Measurements from ENCODE around the gene INO80B. TPM values are rescaled to one million over a fixed set of nuclear protein-coding genes. Genes with fewer than 3 reads are reported as not detected.

Gene INO80B
- total RNA-seq, 1 donor from 2014 or later: 38.4 TPM

DNA sequence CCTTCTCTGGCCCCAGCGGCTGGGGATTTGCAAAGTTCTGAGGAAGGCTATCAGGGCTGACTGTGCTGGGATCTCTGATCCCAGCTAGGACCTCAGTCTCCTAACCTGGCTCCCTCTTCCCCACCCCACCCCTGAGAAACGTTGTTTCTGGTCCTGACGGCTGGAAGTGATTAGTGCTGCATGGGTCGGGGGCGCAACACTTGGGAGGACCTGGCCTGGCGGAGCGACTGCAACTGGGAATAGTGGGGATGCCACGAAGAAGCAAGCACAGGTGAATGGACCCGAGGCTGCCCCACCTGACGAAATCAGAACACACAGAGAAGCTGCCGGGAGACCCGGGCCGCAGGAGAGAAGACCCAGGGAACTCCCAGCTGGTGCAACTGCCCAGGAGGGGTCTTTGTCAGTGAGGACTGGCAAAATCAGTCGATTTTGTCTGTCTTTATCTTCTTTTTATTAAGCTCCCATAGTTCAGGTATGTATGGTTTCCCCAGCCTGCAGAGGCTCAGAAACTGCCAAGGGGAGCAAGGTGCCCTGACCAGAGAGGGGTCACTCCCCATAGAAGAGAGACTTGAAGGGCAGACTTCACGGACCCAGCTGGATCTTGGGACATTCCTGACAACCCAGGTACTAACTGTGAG is 45.2 kb downstream of the INO80B start:
- peak; percentile 22 for DNase-seq
- Histone ChIP-seq H3K4me3 (no peak overlapping the region), H3K27ac (no peak overlapping the region), H3K27me3 (ENCODE audit: low read depth) (peaks cover 46% of the 10 kb centered on the region), H3K4me1 (peaks cover 53% of the 10 kb centered on the region), H3K9me3 (no peaks in the 10 kb centered on the region), H3K36me3 (peaks cover 5% of the 10 kb centered on the region)
- intact Hi-C loops (cut with DNase I): no loop called here
- ATAC-seq: no peak
- TF ChIP-seq, protein P1, sequence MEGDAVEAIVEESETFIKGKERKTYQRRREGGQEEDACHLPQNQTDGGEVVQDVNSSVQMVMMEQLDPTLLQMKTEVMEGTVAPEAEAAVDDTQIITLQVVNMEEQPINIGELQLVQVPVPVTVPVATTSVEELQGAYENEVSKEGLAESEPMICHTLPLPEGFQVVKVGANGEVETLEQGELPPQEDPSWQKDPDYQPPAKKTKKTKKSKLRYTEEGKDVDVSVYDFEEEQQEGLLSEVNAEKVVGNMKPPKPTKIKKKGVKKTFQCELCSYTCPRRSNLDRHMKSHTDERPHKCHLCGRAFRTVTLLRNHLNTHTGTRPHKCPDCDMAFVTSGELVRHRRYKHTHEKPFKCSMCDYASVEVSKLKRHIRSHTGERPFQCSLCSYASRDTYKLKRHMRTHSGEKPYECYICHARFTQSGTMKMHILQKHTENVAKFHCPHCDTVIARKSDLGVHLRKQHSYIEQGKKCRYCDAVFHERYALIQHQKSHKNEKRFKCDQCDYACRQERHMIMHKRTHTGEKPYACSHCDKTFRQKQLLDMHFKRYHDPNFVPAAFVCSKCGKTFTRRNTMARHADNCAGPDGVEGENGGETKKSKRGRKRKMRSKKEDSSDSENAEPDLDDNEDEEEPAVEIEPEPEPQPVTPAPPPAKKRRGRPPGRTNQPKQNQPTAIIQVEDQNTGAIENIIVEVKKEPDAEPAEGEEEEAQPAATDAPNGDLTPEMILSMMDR (IDR thresholded peaks at IDR 0.05): no peak

GRCh38 chr2:74500578-74500946 is 45.7 kb downstream of the INO80B start:
- ATAC-seq (no peak), DNase-seq (no peak)
- Histone ChIP-seq H3K27ac (no peak overlapping the region), H3K36me3 (peaks cover 10% of the 10 kb centered on the region), H3K9me3 (no peaks in the 10 kb centered on the region), H3K4me1 (peaks cover 58% of the 10 kb centered on the region), H3K4me3 (no peak overlapping the region), H3K27me3 (ENCODE audit: low read depth) (peaks cover 46% of the 10 kb centered on the region)
- intact Hi-C loops (cut with DNase I): no loop called here
- TF ChIP-seq, protein P1 (IDR thresholded peaks at IDR 0.05): no peak

GRCh38 chr2:74501335-74502071 is 46.6 kb downstream of the INO80B start:
- intact Hi-C loops (cut with DNase I): no loop called here
- peaks cover 16% of the 10 kb centered on the region for H3K36me3 ChIP-seq
- TF ChIP-seq, protein P1 (IDR thresholded peaks at IDR 0.05): no peak
- no peaks in the 10 kb centered on the region for H3K9me3 ChIP-seq
- DNase-seq (peak; percentile 30), ATAC-seq (no peak)
- H3K4me1 ChIP-seq: peaks cover 67% of the 10 kb centered on the region
- H3K4me3 ChIP-seq: peak overlapping the region; percentile 68
- H3K27ac ChIP-seq: no peak overlapping the region
- H3K27me3 ChIP-seq (ENCODE audit: low read depth): peaks cover 46% of the 10 kb centered on the region

GRCh38 chr2:74502147-74502719 is 47.3 kb downstream of the INO80B start:
- Histone ChIP-seq H3K4me1 (peaks cover 72% of the 10 kb centered on the region), H3K9me3 (no peaks in the 10 kb centered on the region), H3K36me3 (peaks cover 16% of the 10 kb centered on the region), H3K4me3 (peak overlapping the region; percentile 68), H3K27ac (peak overlapping the region; percentile 85), H3K27me3 (ENCODE audit: low read depth) (peaks cover 45% of the 10 kb centered on the region)
- no peak for ATAC-seq
- intact Hi-C loops (cut with DNase I): no loop called here
- peak; percentile 48 for DNase-seq
- TF ChIP-seq, protein P1 (IDR thresholded peaks at IDR 0.05): no peak

DNA sequence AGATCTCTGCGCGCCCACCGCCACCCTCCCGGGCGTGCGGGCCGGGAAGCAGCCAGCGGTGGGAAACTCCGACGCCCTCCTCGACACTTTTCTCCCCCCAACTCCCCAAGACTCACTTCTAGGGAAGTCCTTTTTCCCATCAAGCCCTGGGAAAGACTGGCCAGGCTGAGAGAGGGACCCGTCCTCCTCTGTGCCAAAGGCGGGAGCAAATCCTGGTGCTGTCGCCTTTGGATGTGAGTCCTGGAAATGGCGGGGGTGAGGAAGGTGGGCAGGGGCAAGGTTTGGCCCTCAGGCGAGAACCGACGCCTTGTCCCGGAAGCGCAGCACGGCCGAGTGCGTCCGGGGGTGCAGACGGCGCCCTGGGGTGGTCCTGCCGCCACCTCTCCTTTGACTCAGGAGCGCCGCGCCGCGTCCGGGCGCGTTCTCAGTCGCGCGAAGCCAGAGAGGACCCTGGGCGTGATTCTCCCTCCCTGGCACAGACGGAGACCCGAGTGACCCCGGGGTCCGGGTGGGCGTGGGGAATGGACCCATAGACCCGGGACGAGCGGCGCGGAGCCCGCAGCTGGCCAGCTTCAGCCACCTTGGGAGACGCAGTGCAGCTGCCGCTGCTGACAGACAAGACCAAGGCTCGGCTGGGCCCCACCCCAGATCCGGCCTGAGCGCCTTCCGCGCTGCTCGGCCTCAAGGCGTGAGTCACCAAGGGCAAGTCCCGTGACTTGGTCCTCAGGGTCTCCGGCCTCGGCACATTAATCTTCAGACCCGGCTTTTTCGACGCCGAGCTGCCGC is 48.0 kb downstream of the INO80B start:
- DNase-seq (peak; percentile 87), ATAC-seq (peak; percentile 66 to 70)
- no peaks in the 10 kb centered on the region for H3K9me3 ChIP-seq
- H3K27ac ChIP-seq: peak overlapping the region; percentile 85
- peaks cover 16% of the 10 kb centered on the region for H3K36me3 ChIP-seq
- H3K4me1 ChIP-seq: peaks cover 68% of the 10 kb centered on the region
- H3K27me3 ChIP-seq (ENCODE audit: low read depth): peaks cover 38% of the 10 kb centered on the region
- intact Hi-C loops (cut with DNase I): no loop called here
- H3K4me3 ChIP-seq: peak overlapping the region; percentile 68
- TF ChIP-seq, protein P1 (IDR thresholded peaks at IDR 0.05): peak; percentile 24

Data from lower lobe of right lung (tissue), 2 donors.